HG02885 (cell line): ENCODE measurements around the gene RRAD.
A peak's percentile ranks its signal among the peaks of the same experiment; 100 is the strongest.
"Not testable (repeated sequence)": the region's sequence is repeated elsewhere in the genome, so short reads cannot be mapped to it uniquely, and the experiment has no call there.

ENCODE experiments used
- ATAC-seq: cut with Tn5 transposase; IDR thresholded peaks from one replicate; pipeline ENCODE4 v1.9.1; 2021; ENCODE audit warnings: mild to moderate bottlenecking; ENCODE audit not compliant: unreplicated experiment, poor library complexity

RRAD gene

GRCh38 chr16:66935314-66936011, 10.1 kb upstream of the RRAD start, which contains the start of gene CES2:
Gene CES2 (plus strand): TSS chr16:66935516. CDS start chr16:66935636, 120 bp downstream.
- no peak for ATAC-seq

GRCh38 chr16:66934839-66935313, 9.5 kb upstream of the RRAD start:
- not testable (repeated sequence) for ATAC-seq

GRCh38 chr16:66934138-66934838, 9.0 kb upstream of the RRAD start, which contains the start of gene CIAO2B:
Gene CIAO2B (minus strand): TSS chr16:66934402. CDS start chr16:66934364, 38 bp downstream.
- peak; percentile 81 for ATAC-seq

- ATAC-seq, result peak; percentile 2
Observed at GRCh38 chr16:66933776-66934137, 8.4 kb upstream of the RRAD start.

GRCh38 chr16:66932076-66932475, 6.7 kb upstream of the RRAD start:
- ATAC-seq, result no peak

- ATAC-seq, result no peak
Observed at GRCh38 chr16:66931665-66932064, 6.3 kb upstream of the RRAD start.

- no peak for ATAC-seq
Observed at GRCh38 chr16:66930189-66930588, 4.9 kb upstream of the RRAD start.

GRCh38 chr16:66928702-66929388, 3.5 kb upstream of the RRAD start:
- no peak for ATAC-seq

- ATAC-seq, result no peak
Observed at GRCh38 chr16:66927918-66928649, 2.7 kb upstream of the RRAD start.

- ATAC-seq, result no peak
Observed at GRCh38 chr16:66926961-66927436, 1.7 kb upstream of the RRAD start.

GRCh38 chr16:66926171-66926947, 1.0 kb upstream of the RRAD start:
- ATAC-seq, result no peak

GRCh38 chr16:66924527-66925321, 611 bp downstream of the RRAD start:
- peak; percentile 50 for ATAC-seq

GRCh38 chr16:66923866-66924265, 1.5 kb downstream of the RRAD start:
- ATAC-seq, result no peak

- no peak for ATAC-seq
Observed at GRCh38 chr16:66923247-66923731, 2.0 kb downstream of the RRAD start.

- ATAC-seq, result no peak
Observed at GRCh38 chr16:66921729-66922450, 3.4 kb downstream of the RRAD start.

- no peak for ATAC-seq
Observed at GRCh38 chr16:66920924-66921680, 4.2 kb downstream of the RRAD start.

- ATAC-seq, result no peak
Observed at GRCh38 chr16:66920299-66920590, 5.1 kb downstream of the RRAD start.
